GM12891 (cell line): ENCODE data around the gene FREY1.

Experiments used
- POLR2A ChIP-seq: IDR thresholded peaks from 2 replicates; pipeline ENCODE4 v1.6.1; 2011; ENCODE audit warnings: low read depth, low read length, control low read depth
- POLR2AphosphoS5 ChIP-seq: IDR thresholded peaks from 2 replicates; pipeline ENCODE4 v1.6.1; 2011; ENCODE audit warnings: low read depth, low read length, control low read depth

DNA sequence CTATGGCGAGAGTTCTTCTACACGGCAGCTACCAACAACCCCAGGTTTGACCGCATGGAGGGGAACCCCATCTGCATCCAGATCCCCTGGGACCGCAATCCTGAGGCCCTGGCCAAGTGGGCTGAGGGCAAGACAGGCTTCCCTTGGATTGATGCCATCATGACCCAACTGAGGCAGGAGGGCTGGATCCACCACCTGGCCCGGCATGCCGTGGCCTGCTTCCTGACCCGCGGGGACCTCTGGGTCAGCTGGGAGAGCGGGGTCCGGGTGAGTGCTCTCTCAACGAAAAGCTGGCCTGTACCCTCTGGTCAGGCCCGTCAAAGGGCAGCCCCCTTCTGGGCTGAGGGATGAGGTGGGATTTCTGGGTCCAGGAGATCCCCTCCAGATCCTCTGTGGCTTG lies 37.5 kb downstream of the FREY1 start:
- no peak for TF ChIP-seq POLR2A
- no peak for TF ChIP-seq POLR2AphosphoS5
